K562 (cell line): ENCODE results near the gene SUB1.

Experiments
- BHLHE40 ChIP-seq: IDR thresholded peaks from 2 replicates; pipeline ENCODE4 v1.6.1; 2011; ENCODE audit warnings: low read length, improper control_type of control experiment
- CBFB ChIP-seq: sonication (generic); formaldehyde crosslinking; IDR thresholded peaks from 2 replicates; pipeline ENCODE4 v1.4.0; 2020; ENCODE audit warnings: mild to moderate bottlenecking, missing genetic modification reagents
- CHD1 ChIP-seq: fragments of 200-600 bp; sonication (generic); IDR thresholded peaks from one replicate; pipeline ENCODE4 v1.6.1; 2012; ENCODE audit warnings: mild to moderate bottlenecking, moderate library complexity, low read length, inconsistent platforms
- POLR2A ChIP-seq: fragments of 450-650 bp; conservative IDR thresholded peaks from 2 replicates; pipeline ENCODE4 v1.6.1; 2016
- SMC3 ChIP-seq: conservative IDR thresholded peaks from 2 replicates; pipeline ENCODE4 v1.6.1; 2011; ENCODE audit warnings: low read depth, low read length, improper control_type of control experiment; ENCODE audit not compliant: insufficient read depth
- SRF ChIP-seq, 2 experiments: fragments of 250-450, 450-650 bp in 1 of 2; sonication (Bioruptor Pico) in 1 of 2; sonication (generic) in 1 of 2; formaldehyde crosslinking; IDR thresholded peaks; 2 replicates each; pipeline versions ENCODE4 v1.5.0 to v1.5.1; 2020 to 2022; ENCODE audit warnings: mild to moderate bottlenecking in 1 of 2, missing genetic modification reagents in 1 of 2
- XRCC5 ChIP-seq: fragments of 200-400 bp; formaldehyde crosslinking; IDR thresholded peaks from 2 replicates; pipeline ENCODE4 v1.6.1; 2017; ENCODE audit warnings: low read depth, mild to moderate bottlenecking, low read length
- ZBTB8A ChIP-seq: fragments of 450-650 bp; IDR thresholded peaks from 2 replicates; pipeline ENCODE4 v1.6.1; 2018; ENCODE audit warnings: mild to moderate bottlenecking, moderate library complexity; ENCODE audit not compliant: partially characterized antibody
- ZKSCAN1 ChIP-seq: fragments of 150-350 bp; IDR thresholded peaks from 2 replicates; pipeline ENCODE4 v1.6.1; 2016; ENCODE audit warnings: low read depth, low read length
- ZNF174 ChIP-seq: fragments of 250-450 bp; sonication (Bioruptor Pico); IDR thresholded peaks from 2 replicates; pipeline ENCODE4 v1.4.0; 2020; ENCODE audit warnings: mild to moderate bottlenecking
- ZNF644 ChIP-seq: fragments of 200-800 bp; sonication (Bioruptor generic); IDR thresholded peaks from 2 replicates; pipeline ENCODE4 v1.6.1; 2016; ENCODE audit warnings: low read depth, missing genetic modification characterization, missing compliant biosample characterization
- TF ChIP-seq, protein P1 (sequence below): fragments of 250-450 bp; sonication (Bioruptor Pico); IDR thresholded peaks from 2 replicates; pipeline ENCODE4 v1.8.0; 2022; ENCODE audit warnings: inconsistent platforms, mild to moderate bottlenecking, moderate library complexity, borderline replicate concordance
- TF ChIP-seq, protein P2 (sequence below): sonication (generic); formaldehyde crosslinking; IDR thresholded peaks from 2 replicates; pipeline ENCODE4 v1.8.0; 2022; ENCODE audit warnings: mild to moderate bottlenecking, missing genetic modification reagents
- TF ChIP-seq, protein P3 (sequence below), 3 experiments: IDR thresholded peaks in 2 of 3; conservative IDR thresholded peaks in 1 of 3; 2 replicates each; pipeline ENCODE4 v1.5.1; 2011 to 2012; ENCODE audit warnings: low read length in 3 of 3, mild to moderate bottlenecking in 3 of 3, control low read depth in 2 of 3, improper control_type of control experiment in 1 of 3, inconsistent platforms in 1 of 3, low read depth in 1 of 3, mixed read lengths in 1 of 3, moderate library complexity in 1 of 3; ENCODE audit not compliant: insufficient read depth in 2 of 3

DNA sequence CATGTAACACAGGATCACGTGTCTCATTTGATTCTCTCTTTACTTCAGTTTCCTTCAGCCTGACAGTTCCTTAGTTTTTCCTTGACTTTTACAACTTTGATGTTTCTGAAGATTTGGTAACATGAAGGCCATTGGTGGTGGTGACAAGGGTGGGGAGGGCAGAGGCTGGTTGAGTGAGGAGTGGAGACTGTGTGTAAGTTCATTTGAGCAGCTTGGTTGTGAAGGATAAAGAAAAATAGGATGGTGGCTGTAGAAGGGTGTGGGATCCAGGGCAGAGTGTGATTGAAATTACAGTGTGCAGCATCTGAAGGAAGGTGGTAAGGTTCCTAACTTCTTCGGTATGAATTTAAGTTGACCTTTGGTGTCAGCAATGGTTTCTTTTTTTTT lies 20.4 kb downstream of the SUB1 start:
- peak; percentile 39; the same call in 1 of the 2 replicates for TF ChIP-seq POLR2A
- TF ChIP-seq SRF (CRISPR knock-in tag; IDR thresholded peaks at IDR 0.05) = no peak
- no peak for TF ChIP-seq ZKSCAN1
- no peak for TF ChIP-seq ZBTB8A
- no peak for TF ChIP-seq SMC3
- TF ChIP-seq, protein P1, sequence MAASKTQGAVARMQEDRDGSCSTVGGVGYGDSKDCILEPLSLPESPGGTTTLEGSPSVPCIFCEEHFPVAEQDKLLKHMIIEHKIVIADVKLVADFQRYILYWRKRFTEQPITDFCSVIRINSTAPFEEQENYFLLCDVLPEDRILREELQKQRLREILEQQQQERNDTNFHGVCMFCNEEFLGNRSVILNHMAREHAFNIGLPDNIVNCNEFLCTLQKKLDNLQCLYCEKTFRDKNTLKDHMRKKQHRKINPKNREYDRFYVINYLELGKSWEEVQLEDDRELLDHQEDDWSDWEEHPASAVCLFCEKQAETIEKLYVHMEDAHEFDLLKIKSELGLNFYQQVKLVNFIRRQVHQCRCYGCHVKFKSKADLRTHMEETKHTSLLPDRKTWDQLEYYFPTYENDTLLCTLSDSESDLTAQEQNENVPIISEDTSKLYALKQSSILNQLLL (CRISPR knock-in tag) = no peak
- no peak for TF ChIP-seq CBFB
- no peak for TF ChIP-seq BHLHE40
- TF ChIP-seq, protein P2, sequence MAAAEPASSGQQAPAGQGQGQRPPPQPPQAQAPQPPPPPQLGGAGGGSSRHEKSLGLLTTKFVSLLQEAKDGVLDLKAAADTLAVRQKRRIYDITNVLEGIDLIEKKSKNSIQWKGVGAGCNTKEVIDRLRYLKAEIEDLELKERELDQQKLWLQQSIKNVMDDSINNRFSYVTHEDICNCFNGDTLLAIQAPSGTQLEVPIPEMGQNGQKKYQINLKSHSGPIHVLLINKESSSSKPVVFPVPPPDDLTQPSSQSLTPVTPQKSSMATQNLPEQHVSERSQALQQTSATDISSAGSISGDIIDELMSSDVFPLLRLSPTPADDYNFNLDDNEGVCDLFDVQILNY = no peak
- TF ChIP-seq ZNF174 (CRISPR knock-in tag) = no peak
- TF ChIP-seq XRCC5 = no peak
- TF ChIP-seq, protein P3, sequence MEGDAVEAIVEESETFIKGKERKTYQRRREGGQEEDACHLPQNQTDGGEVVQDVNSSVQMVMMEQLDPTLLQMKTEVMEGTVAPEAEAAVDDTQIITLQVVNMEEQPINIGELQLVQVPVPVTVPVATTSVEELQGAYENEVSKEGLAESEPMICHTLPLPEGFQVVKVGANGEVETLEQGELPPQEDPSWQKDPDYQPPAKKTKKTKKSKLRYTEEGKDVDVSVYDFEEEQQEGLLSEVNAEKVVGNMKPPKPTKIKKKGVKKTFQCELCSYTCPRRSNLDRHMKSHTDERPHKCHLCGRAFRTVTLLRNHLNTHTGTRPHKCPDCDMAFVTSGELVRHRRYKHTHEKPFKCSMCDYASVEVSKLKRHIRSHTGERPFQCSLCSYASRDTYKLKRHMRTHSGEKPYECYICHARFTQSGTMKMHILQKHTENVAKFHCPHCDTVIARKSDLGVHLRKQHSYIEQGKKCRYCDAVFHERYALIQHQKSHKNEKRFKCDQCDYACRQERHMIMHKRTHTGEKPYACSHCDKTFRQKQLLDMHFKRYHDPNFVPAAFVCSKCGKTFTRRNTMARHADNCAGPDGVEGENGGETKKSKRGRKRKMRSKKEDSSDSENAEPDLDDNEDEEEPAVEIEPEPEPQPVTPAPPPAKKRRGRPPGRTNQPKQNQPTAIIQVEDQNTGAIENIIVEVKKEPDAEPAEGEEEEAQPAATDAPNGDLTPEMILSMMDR (IDR thresholded peaks at IDR 0.05 in 2 of 3, conservative IDR thresholded peaks at IDR 0.05 in 1 of 3; ENCODE audit: insufficient read depth in 2 of 3, low read depth in 1 of 3, low read length in 3 of 3) = no peak
- TF ChIP-seq ZNF644 (tag) = no peak
- TF ChIP-seq CHD1 = no peak
